Activated naive CD4-positive, alpha-beta T cell treated with Interleukin-2 at 50 U/mL for 16 hours (primary cell): ENCODE results near the gene ENGASE.

Source experiments
- DNase-seq: peaks from one replicate; pipeline ENCODE4 v3.0.0-alpha.2; 2020

Gene ENGASE

DNA sequence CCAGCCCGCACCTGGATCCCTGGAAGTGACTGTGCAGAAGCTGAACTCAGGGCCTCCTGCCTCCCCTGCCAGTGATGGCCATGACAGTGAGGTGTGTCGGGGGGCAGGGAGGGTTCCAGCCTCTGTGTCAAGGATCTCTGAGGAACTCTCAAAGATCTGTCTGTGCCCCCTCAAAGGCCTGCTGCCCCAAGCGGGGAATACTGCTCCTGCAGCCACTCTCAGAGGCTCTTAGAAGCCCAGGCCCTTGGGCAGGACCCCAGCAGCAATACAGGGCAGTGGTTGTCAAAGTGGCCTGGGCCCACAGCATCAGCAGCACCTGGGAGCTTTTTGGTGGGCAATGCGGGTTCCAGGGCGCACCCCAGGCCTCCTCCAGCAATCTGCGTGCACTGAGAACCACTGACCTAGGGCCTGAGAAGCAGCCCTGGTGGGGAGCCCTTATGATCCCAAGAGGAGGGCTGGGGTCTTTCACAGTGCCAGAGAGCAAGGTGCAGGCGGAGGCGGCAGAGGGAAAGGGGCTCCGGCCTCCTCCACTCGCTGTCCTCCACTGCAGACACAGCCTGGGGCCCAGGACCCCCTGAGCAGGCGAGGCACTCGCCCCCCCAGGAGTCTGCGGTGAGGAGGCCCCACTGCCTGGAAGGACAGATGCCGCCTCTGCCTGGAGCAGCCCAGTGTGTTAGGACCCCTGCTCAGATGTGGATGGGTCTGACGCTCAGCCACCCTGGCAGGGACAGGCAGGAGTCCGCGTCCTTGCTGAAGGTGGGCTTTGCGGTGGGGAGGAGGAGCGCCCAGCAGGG lies 42.1 kb downstream of the ENGASE start:
- DNase-seq, result no peak

DNA sequence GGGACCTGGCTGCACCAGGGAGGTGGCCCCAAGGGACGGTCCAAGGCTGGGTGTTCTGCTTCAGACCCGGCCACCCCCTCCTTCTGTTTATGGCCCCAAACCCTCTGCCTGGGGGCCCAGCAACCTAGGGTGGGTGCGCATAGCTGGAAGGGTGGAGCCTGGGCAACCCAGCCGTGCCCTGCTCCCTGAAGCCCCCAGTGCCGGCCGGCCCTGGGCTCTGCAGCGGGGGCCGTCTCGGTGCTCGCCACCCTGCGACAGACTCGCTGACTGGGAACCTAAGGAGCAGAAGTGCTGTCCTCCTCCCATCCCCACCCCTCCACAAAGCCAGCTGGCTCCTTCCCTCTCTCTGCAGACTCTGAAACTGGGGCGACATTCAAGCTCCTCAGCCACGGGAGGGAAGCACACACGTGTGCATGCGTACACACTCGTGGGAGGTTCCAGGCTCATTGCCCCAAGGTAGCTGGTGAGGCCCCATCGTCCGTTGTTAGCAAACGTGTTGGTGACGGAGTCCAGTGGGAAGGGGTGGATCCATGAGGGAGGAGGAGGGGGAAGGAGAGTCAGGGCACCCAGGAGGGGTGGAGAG lies 43.4 kb downstream of the ENGASE start:
- no peak for DNase-seq

DNA sequence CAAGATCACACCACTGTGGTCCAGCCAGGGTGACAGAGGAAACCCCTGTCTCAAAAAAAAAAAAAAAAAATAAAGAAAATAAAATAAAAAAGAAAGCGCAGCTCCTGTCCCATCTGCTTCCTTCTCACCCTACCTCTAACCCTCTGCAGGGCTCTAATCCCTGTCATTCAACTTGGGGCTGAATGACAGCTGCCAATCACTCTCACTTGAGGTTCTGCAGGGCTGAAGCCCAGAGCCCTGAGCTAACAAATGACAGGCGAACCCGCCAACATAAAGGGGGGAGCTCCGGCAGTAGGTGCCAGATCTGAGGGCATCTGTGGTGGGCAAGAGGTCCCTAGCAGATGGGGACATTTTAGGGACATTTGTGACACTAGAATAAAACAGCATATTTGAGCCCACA lies 44.3 kb downstream of the ENGASE start:
- DNase-seq, result no peak

DNA sequence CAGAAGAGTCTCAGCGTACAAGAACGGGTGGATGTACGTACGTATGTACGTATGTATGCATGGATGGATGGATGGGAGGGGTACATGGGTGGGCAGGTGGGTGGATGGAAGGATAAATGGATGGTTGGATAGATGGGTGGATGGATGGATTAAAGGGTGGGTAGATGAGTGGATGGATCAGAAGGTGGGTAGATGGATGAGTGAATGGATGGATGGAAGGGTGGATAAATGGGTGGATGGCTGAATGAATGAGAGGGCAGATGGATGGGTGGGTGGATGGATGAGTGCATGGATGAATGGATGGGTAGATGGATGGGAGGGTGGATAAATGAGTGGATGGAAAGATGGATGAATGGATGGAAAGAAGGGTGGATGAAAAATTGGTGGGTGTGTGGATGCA lies 45.6 kb downstream of the ENGASE start:
- no peak for DNase-seq

DNA sequence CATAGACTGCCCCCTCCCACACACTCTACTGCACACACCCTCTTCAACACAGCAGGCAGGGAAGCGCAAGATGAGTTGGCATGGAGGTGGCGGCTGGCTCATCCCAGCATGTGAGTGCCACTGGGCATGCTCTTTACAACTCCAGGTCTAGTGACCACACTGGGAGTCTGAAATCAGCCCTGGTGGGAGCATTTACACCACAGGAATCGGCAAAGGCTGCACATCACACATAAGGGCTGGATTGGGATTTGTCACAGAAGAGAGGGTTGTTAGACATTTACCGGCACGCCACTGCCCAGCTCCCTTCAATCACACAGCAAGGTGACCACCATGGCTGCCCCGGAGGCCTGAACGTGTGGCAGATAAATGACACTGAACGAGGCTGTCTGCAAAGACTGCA lies 49.4 kb downstream of the ENGASE start:
- DNase-seq, result no peak

DNA sequence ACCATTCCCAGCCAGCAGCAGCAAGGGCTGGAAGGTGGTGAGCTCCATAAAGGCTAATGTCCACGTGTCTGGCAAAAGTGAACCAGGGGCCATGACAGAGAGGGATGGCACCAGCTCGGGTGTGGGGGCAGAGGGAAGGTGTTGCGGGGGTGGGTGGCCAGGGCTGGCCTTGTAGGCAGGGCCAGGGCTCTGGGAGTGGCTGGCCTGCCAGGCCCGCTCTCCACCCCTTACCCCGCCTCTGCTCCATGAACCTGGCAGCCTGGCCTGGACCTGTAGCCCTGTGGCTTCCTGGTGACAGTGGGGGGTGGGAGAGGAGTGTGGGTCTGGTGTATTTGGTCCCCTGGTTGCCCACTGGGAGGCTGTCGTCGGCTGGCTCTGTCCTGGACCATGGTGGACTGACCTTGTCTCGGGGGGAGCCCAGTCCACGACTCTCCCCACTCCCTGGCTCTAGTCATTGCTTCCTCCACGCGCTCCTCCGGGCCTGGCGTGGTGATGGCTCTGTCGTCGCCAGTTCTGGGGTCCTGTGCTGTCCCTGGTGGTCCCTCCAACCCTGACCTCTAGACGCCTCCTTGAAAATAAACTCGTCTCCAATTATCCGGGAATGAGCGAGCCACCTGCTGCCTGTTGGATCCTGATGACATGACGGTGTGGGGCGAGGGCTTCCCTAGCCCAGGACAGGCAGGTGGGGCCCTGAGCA lies 50.0 kb downstream of the ENGASE start:
- DNase-seq, result no peak

DNA sequence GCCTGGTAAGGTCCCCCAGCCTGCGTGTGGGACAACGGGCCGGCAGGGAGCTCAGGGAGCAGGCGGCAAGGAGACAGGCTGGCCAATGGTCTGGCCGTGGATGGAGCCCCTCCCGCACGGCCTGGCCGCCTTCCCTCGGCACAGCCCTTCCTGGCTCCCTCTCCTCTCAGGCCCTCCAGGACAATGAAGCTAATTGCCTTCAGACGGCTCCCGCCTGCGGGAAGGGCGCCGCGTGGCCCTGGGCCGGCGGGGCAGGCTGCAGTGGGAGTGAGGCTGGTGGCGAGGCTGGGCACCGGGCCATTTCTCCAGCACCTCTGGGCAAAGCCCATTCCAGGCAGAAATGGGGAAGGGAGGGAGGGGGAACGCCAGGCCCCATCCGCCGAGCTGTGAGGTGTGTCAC lies 50.9 kb downstream of the ENGASE start:
- DNase-seq, result no peak

DNA sequence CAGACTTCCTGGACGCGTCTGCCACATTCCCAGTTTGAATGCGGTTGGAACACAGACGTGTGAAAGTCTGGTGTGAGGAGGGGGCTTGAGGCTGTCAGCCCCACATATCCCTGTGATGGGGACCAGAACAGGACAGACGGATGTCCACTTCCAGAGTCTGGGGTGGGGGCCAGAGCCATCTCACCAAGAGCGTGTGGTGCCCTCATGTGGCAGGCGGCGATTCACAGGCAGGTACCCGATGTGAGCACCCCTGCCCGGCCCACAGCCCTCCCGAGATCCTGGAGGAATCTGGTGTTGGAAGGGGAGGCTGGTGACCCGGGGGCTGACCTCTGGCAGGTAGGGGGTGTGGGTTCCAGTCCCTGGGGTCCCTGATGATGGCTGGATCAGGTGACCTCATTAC lies 51.5 kb downstream of the ENGASE start:
- no peak for DNase-seq

DNA sequence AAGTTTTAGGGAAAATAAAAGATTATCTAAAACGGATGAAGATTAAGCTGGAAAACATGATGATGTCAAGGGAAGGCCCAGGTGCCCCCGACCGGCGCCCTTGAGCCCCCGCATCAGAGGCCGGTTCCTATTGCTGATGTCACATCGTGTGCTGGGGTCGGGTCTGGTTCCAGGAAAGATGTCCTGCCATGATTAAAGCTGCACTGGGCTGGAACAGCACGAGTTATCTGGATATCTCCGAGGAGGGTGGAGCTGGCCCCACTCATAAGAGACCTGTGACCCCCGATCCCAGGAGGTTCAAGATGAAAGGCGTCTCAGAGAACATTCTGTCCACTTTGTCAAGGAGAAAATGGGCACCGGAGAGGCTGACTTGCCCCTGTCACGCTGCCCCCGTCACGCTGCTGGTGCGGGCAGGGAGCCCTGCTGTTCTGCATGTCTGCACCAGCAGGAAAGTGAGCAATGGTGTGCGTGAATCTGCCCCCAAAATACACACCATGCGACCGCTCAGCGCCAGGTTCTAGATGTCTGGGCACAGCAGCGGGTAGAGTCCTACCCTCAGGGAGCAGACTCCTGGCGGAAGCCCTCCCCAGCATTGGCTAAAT lies 53.0 kb downstream of the ENGASE start:
- DNase-seq, result no peak

DNA sequence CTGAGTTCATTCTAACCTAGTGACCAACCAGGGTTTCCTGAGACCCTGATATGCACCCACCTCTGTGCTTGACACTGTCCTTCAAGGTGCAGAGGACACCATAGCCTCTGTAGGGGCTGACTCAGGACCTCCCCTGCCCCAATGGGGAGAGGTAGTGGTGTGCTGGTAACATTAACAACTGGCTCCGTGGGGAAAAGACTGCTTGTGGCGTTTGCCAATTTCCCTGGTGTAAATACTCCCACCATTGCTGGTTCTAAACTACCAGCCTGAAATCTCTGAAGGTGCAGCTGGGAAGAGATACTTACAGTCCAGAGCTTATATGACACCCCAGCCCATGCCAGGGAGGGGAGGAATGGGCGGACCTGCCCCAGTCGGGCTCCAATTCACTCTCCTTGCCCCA lies 54.9 kb downstream of the ENGASE start:
- DNase-seq, result no peak

DNA sequence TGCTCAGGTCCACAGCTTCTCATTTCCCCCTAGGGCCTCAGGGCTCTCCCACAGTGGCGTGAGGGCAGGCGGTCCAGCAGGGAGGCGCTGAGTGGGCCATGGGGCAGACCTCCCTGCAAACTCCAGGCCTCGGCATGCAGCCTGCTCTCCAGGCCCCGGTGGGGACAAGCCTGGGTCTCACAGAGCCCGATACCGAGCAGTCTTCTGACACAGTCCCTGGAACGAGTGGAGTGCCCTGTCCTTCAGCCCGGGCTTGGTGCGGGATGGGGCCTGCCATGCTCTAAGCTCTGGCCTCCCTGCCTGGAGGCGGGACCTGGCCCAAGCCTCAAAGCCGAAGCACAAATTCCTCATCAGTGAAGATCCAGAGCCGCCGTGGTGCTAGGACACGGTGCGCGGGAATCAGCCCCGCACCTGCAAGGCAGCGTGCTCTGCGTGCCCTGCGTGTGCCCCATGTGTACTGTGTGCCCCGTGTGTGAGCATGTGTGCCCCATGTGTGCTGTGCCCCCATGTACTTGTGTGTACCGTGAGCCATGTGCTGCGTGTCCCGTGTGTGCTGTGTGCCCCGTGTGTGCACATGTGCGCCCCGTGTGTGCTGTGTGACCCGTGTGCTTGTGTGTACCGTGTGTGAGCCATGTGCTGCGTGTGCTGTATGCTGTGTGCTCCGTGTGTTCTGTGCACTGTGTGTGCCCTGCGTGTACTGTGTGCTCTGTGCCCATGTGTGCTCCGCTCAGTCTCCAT lies 56.1 kb downstream of the ENGASE start:
- DNase-seq, result no peak

DNA sequence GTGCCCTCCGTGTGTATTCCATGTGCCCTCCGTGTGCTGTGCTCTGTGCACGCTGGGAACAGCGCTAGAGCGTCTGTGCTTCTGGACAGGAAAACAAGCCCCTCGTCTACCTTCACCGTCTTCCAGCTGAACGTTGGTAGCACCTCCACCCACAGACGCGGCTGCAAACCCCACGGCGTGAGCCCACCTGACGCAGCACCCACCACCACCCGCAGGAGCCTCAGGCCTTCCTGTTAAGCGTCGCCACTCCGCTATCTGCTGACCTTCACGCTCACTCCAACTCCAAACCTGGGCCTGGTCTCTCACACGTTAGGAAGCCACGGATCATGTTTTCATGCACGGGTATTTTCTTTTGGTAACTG lies 56.6 kb downstream of the ENGASE start:
- no peak for DNase-seq

DNA sequence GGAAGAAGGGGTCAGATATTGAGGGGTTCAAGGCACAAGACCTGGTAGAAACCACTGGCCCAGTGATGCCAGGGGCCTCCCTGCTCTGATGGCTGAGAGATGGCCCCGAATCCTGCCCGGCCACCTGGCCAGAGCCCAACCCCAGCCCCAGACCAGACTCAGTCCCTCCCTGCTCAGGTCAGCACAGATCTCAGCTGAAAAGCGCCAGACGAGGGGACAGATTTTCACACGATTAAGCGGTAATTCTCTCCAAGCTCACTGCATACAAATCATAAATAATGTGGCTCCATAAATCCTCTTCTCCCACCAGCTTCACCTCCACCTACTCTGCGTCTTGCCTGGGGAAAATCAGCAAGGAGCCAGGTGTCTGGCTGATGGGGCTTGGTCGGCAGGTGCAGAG lies 57.1 kb downstream of the ENGASE start:
- no peak for DNase-seq

DNA sequence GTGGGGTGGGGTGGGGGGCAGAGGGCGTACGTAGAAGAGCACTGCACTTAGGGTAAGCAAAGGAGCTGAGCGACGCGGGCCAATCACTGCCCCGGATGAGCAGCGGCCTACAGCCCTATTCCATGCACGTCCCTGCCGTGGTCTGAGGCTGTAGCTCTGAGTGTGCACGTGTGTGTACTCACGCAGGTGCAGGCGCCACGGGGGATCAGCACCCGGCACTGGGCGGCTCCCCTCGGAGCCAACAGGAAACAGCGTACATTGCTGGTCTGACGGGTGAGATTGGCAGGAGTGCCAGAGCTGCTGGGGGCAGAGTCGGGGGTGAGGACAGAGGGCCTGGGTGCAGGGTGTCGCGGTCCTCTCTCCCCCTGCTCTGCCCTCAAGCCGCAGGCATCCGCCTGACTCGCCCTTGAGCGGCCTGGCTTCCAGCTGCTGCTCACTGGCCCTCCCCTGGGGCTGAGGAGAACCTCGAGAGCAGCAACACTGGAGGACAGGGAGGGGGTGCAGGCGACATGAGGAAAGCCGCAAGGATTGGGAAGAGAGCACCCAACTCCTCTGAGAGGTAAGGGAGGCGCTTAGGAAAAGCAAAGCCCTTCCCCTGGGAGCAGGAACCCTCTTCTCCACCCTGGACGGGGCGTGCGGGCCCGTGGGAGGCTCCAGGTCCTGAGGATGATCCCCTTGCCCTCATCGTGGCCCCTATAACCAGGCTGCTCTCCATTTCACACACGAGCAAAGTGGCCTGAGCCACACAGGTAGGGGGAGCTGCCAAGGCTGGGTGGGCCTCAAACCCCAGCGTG lies 57.8 kb downstream of the ENGASE start:
- DNase-seq, result no peak

DNA sequence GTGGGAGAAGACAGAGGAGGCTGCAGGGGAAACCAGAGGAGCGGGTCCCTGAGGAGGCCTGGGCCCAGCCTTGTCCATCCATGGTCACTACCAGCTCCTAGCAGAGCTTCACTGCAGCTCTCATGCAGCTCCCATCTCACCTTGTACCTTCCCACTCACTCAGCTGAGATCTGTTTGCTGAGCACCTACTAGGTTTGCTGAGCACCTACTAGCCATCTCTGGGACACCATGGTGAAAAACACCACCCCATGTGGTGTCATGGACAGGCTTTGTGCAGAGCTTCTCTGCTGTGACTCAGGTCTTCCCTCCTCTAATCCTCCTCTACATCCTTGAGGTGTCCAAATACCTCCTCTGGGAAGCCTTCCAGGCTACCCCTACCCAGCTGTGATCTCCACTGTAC lies 58.6 kb downstream of the ENGASE start:
- DNase-seq, result no peak

DNA sequence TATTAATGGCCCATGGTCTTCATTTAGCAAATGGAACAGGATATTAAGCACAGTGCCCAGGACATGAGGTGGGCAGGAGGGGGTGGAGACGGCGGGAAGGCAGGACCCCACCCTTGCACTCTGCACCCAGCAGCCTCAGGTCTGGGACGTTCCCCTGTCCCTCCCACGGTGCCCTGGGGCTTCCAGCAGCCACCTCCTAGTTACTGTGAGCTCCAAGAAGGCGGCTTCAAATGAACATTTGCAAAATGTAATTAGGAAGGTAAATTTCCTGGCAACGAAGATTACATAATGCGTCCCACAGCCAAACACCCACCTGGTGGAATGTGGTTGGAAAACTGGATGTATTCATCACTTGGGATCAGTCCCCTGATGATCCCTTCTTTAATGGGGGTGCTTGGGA lies 59.4 kb downstream of the ENGASE start:
- DNase-seq, result no peak

DNA sequence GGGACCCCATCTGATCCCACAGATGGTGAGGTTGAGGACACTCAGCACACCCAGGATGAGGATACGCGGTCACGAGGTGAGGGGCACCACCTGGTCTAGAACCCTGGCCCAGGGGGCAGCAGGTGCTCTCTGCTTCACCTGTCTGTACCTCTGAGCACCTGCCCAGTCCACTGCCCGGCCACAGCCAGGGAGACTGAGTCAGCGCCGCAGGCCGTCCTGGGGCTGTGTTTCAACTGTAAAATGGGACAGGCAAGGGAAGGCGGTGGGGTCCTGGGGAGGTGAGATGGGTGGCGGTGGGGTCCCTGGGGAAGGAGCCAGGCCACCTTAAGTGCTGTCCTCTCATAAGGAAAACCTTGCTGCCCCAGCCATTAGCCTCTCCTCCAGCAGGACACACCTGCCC lies 60.4 kb downstream of the ENGASE start:
- no peak for DNase-seq

DNA sequence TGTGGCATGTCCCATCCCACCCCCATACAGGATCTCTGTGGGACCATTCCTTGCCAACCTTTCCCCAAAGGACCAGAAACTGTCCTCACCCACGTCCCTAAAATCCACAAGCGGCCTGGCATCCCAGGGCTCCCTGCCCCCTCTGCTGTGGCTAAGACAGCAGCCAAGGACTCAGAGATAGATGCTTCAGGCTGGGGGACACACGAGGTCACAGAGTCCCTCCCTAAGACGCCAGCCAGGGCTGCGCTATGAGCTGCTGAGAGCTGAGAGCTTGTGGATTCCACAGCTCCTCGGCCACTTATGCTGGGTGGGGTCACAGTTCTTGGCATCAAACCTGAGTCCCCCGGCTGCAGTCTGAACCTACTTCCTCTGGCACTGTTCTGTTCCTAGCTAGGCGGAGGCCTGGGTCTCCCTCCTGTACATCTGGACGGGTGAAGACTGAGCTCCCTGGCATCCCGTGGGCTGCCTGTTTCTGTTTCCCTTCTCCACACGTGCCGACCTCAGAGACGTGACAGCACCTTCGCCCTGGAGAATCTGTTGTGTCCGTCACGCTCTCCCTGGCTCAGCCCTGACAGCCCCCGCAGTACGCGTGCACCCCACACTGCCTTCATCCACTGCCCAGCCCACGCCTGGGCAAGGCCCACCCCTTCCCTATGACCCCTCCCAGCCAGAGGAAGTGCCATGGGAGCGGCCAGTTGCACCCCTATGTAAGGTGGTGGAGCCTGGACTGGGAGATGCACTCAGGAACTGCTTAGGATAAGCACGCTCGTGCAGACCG lies 61.2 kb downstream of the ENGASE start:
- no peak for DNase-seq
